ENCODE results near the gene CD47.

The CD47 gene

DNA sequence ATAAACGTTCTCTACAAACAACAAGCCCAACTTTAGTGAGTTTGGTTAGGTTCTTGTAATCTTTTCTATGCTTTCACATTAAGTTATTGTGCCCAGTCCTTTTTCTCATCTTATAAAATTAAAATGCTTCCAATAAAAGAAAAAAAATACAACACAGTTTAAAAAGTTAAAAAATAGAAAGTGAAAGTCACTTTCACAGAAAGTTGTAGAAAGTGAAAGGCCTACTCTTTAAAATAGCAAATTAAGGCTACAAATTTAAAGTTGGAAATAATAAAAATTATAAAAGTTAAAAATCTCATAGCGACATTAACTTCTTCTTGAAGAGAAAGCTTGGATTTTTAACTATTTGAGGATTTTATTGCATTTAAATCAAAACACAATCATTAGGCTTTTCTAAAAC is 35.9 kb downstream of the CD47 start:
- H3K4me3 ChIP-seq (ENCODE audit: low read depth, low read length), result no peak overlapping the region
- DNase-seq (ENCODE audit: low read depth), result no peak
- TF ChIP-seq, protein P1, sequence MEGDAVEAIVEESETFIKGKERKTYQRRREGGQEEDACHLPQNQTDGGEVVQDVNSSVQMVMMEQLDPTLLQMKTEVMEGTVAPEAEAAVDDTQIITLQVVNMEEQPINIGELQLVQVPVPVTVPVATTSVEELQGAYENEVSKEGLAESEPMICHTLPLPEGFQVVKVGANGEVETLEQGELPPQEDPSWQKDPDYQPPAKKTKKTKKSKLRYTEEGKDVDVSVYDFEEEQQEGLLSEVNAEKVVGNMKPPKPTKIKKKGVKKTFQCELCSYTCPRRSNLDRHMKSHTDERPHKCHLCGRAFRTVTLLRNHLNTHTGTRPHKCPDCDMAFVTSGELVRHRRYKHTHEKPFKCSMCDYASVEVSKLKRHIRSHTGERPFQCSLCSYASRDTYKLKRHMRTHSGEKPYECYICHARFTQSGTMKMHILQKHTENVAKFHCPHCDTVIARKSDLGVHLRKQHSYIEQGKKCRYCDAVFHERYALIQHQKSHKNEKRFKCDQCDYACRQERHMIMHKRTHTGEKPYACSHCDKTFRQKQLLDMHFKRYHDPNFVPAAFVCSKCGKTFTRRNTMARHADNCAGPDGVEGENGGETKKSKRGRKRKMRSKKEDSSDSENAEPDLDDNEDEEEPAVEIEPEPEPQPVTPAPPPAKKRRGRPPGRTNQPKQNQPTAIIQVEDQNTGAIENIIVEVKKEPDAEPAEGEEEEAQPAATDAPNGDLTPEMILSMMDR (conservative IDR thresholded peaks at IDR 0.05; ENCODE audit: low read depth, low read length), result no peak

- TF ChIP-seq, protein P1 (conservative IDR thresholded peaks at IDR 0.05; ENCODE audit: low read depth, low read length), result no peak
- no peak overlapping the region for H3K4me3 ChIP-seq (ENCODE audit: low read depth, low read length)
- no peak for DNase-seq (ENCODE audit: low read depth)
Measured at GRCh38 chr3:108053483-108053882, 37.3 kb downstream of the CD47 start.

DNA sequence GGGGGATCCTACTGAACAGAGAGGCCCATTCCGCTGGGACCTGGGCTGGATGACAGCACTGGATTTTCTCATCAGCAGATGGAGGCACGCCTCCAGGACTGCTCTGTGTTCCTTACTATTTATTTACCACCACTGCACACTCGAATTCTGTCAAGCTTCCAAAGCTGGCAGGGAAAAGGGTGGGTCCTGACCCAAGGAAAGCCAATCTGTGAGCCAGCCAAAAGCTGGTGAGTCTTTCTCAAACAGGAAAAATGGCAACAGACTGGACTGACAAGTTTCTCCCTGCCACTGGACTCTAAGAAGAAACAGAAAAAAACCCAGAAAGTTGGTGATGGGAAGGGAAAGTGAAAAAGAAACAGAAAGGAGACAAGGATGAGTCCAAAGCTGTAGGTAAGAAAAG is 37.8 kb downstream of the CD47 start:
- H3K4me3 ChIP-seq (ENCODE audit: low read depth, low read length), result no peak overlapping the region
- DNase-seq (ENCODE audit: low read depth), result no peak
- TF ChIP-seq, protein P1 (conservative IDR thresholded peaks at IDR 0.05; ENCODE audit: low read depth, low read length), result no peak

DNA sequence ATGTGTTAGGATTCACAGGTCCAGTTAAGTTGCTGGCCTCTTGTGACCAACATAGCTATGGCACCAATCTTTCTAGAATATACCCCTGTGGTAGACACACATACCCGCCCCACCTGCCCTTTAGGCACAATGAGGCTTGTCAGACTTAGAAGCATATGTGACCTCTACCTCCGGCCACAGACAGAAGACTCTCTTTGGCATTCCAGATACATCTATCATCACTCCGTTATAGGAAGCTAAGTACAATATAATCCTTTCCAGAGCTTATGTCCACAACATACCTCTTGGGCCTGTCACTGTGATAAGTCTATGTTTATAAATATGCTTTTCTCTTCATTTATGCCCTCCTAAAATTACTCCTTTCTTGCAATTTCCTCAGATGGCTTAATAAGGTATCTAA is 39.8 kb downstream of the CD47 start:
- TF ChIP-seq, protein P1 (conservative IDR thresholded peaks at IDR 0.05; ENCODE audit: low read depth, low read length), result no peak
- peak; percentile 41 for DNase-seq (ENCODE audit: low read depth)
- no peak overlapping the region for H3K4me3 ChIP-seq (ENCODE audit: low read depth, low read length)

- TF ChIP-seq, protein P1 (conservative IDR thresholded peaks at IDR 0.05; ENCODE audit: low read depth, low read length), result no peak
- DNase-seq (ENCODE audit: low read depth), result no peak
- no peak overlapping the region for H3K4me3 ChIP-seq (ENCODE audit: low read depth, low read length)
Measured at GRCh38 chr3:108047987-108048386, 42.8 kb downstream of the CD47 start.

- H3K4me3 ChIP-seq (ENCODE audit: low read depth, low read length), result no peak overlapping the region
- DNase-seq (ENCODE audit: low read depth), result no peak
- TF ChIP-seq, protein P1 (conservative IDR thresholded peaks at IDR 0.05; ENCODE audit: low read depth, low read length), result no peak
Measured at GRCh38 chr3:108046247-108046646, 44.6 kb downstream of the CD47 start.

DNA sequence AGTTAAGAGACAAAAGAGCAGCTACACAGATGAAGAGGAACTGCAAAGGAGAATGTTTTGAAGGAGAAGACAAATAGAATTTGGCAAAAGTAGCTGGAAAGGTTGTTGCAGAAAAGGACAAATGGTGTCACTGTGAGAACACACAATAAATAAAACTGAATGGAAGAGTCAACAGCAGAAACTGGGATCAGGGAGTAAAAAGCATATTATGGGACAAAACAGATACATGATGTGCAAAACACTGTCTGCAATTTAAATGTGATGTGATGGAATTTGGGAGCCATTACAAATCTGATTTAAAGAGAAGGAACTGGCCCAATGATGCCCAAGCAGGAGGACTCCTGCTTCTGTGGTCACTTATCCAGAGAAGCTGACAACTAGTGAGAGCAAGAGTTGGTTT is 46.1 kb downstream of the CD47 start:
- TF ChIP-seq, protein P1 (conservative IDR thresholded peaks at IDR 0.05; ENCODE audit: low read depth, low read length), result no peak
- H3K4me3 ChIP-seq (ENCODE audit: low read depth, low read length), result no peak overlapping the region
- no peak for DNase-seq (ENCODE audit: low read depth)
